ENCODE data around the gene RBM47.

- TF ChIP-seq SMC3 (conservative IDR thresholded peaks at IDR 0.05; ENCODE audit: poor library complexity), result no peak
- TF ChIP-seq CTCF (IDR thresholded peaks at IDR 0.05; ENCODE audit: poor library complexity, severe bottlenecking), result no peak
- no peak for TF ChIP-seq POLR2AphosphoS5 (IDR thresholded peaks at IDR 0.05)
- no peak for TF ChIP-seq EP300 (conservative IDR thresholded peaks at IDR 0.05; ENCODE audit: poor library complexity, severe bottlenecking)
- no peak for TF ChIP-seq RAD21 (conservative IDR thresholded peaks at IDR 0.05)
Measured at GRCh38 chr4:40454816-40455215, 174.8 kb downstream of the RBM47 start.

Measured in neural cell (in vitro differentiated cells).